ENCODE results near the gene PCDHGA1.

PCDHGA1 gene

DNA sequence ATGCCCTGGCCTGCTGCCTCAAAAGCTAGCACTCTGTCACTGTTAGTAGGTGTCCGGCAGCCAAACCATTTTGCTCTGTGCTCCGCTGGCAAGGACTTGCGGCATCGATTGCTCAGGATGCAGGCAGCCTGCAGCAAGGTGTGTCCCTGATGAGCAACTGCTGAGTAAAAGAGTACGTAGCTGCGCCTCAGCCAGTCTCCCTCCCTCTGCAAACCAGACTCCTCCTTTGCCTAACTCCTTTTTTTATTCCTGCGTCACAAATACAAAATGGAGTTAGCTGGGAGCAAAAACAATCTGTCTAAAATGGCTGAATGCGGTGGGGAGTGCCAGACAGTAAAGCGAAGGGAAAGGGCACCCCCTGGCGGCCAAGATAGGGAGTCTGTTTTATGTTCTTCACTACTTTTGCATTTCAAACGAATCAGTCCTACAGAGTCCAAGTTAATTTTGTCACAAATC lies 227.4 kb downstream of the PCDHGA1 start:
- peak overlapping the region; percentile 37 for H2AFZ ChIP-seq (ENCODE audit: low read length, unreplicated experiment)
- peaks cover 24% of the 10 kb centered on the region for H3K4me1 ChIP-seq (ENCODE audit: control insufficient read depth, insufficient read depth, low read length, unreplicated experiment)
- no peaks in the 10 kb centered on the region for H3K27me3 ChIP-seq (ENCODE audit: insufficient read depth, low read length)
- no peaks in the 10 kb centered on the region for H3K36me3 ChIP-seq (ENCODE audit: insufficient read depth, low read length)
- no peaks in the 10 kb centered on the region for H3K79me2 ChIP-seq (ENCODE audit: control insufficient read depth, insufficient read depth, low read length, unreplicated experiment)
- peak overlapping the region; percentile 60 for H3K27ac ChIP-seq (ENCODE audit: low read depth, low read length)
- H3K4me3 ChIP-seq (ENCODE audit: low read depth, low read length) = peak overlapping the region; percentile 16; the same call in 1 of the 2 replicates

DNA sequence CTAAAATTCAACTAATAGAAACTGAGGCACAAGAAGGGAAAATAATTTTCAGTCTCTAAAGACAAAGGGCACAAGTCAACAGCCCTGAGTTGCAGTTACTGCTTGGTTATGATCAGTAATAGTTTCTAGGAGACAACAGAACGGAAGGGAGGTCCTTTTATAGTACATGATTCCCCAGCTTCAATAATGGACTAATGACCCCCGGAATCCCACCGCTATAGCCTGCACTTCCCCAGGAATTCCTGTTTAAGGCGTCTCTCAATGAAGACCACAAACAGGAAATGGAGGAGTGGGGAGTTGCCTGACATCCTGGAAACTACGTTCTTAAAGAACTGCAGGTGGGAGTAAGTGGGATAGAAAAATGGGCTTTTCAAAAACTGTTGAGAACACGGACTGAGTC lies 227.8 kb downstream of the PCDHGA1 start:
- Histone ChIP-seq H3K27me3 (ENCODE audit: insufficient read depth, low read length) (no peaks in the 10 kb centered on the region), H3K27ac (ENCODE audit: low read depth, low read length) (peak overlapping the region; percentile 60), H3K4me1 (ENCODE audit: control insufficient read depth, insufficient read depth, low read length, unreplicated experiment) (peaks cover 24% of the 10 kb centered on the region), H3K36me3 (ENCODE audit: insufficient read depth, low read length) (peaks cover 3% of the 10 kb centered on the region; the same call in 1 of the 2 replicates), H3K79me2 (ENCODE audit: control insufficient read depth, insufficient read depth, low read length, unreplicated experiment) (no peaks in the 10 kb centered on the region), H2AFZ (ENCODE audit: low read length, unreplicated experiment) (peak overlapping the region; percentile 35), H3K4me3 (ENCODE audit: low read depth, low read length) (peak overlapping the region; percentile 16; the same call in 1 of the 2 replicates)

DNA sequence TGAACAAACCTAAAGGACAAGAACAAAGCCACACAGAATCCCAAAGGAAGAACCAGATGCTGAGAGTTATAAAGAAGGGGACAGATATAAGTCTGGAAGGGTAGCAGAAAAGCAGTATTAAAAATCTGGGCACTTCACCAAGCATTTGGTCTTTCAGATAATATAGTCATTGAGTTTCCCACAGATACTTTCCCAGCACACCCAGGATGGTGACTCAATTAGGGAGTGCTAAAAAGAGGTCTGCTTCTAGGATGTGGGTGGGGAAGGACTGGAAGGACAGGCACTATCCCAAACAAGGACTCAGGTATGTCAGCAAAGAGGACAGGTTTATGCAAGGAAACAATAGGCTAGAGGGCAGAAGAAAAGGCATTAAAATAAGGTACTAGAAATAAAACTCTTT lies 229.1 kb downstream of the PCDHGA1 start:
- H3K27ac ChIP-seq (ENCODE audit: low read depth, low read length) = peak overlapping the region; percentile 79
- H3K4me1 ChIP-seq (ENCODE audit: control insufficient read depth, insufficient read depth, low read length, unreplicated experiment) = peaks cover 26% of the 10 kb centered on the region
- H3K4me3 ChIP-seq (ENCODE audit: low read depth, low read length) = no peak overlapping the region
- H3K27me3 ChIP-seq (ENCODE audit: insufficient read depth, low read length) = no peaks in the 10 kb centered on the region
- H2AFZ ChIP-seq (ENCODE audit: low read length, unreplicated experiment) = no peak overlapping the region
- peaks cover 4% of the 10 kb centered on the region for H3K36me3 ChIP-seq (ENCODE audit: insufficient read depth, low read length)
- no peaks in the 10 kb centered on the region for H3K79me2 ChIP-seq (ENCODE audit: control insufficient read depth, insufficient read depth, low read length, unreplicated experiment)

DNA sequence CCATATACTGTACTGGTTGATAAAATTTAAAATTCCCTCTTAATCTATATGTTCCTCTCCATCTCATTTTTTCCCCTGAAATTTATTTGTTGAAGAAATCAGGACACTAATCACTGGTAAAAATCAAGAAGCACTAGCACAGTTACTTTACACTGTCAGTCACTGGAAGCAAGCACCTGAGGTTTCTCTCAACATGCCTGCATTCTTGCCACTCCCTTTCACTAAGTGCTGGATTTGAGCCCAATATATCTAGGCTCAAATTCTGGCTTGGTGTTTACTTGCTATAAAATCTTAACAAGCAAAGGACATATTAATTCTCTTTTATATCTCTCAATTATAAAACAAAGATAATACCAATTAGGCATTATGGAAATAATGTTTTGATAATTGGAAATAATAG lies 229.8 kb downstream of the PCDHGA1 start:
- Histone ChIP-seq H3K4me1 (ENCODE audit: control insufficient read depth, insufficient read depth, low read length, unreplicated experiment) (peaks cover 31% of the 10 kb centered on the region), H3K27me3 (ENCODE audit: insufficient read depth, low read length) (no peaks in the 10 kb centered on the region), H3K27ac (ENCODE audit: low read depth, low read length) (peak overlapping the region; percentile 79), H3K4me3 (ENCODE audit: low read depth, low read length) (peak overlapping the region; percentile 16; the same call in 1 of the 2 replicates), H3K36me3 (ENCODE audit: insufficient read depth, low read length) (peaks cover 6% of the 10 kb centered on the region), H2AFZ (ENCODE audit: low read length, unreplicated experiment) (no peak overlapping the region), H3K79me2 (ENCODE audit: control insufficient read depth, insufficient read depth, low read length, unreplicated experiment) (no peaks in the 10 kb centered on the region)

DNA sequence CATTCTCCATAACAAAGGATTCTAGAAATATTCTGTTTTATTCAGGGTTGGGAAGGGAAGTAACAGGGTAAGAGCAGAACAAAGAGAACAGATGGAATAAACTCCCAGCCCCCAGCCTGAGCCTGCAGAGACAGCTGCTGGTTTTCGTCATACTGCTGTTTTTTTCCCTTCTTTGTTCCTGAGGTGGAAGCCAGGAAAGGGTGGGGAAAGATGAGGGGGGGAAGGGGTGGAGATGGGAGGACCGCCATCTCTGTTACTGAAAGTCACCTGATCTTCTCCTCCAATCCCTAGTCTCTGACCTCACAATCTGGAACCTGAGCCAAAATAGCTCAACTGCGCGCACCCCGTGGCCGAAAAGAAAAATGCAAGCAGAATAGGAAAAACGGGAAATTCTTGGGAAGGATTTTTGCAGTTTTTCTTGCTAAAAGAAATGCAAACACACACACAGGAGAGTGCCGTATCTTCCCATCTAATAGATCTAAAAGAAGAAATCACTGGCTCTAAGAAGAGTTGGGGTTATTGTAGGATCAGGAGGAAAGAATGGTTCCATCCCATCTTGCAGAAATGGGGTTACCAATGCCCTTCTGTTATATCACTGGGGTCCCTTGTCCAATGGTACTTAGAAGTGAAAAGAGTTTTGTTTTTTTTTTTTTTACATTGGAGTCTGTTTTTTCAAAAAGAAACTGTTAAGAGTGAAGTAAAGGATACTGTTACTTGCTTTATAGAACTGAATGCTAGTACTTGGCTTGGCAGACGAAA lies 230.6 kb downstream of the PCDHGA1 start:
- Histone ChIP-seq H2AFZ (ENCODE audit: low read length, unreplicated experiment) (peak overlapping the region; percentile 11), H3K79me2 (ENCODE audit: control insufficient read depth, insufficient read depth, low read length, unreplicated experiment) (no peaks in the 10 kb centered on the region), H3K27ac (ENCODE audit: low read depth, low read length) (peak overlapping the region; percentile 79), H3K4me3 (ENCODE audit: low read depth, low read length) (peak overlapping the region; percentile 16; the same call in 1 of the 2 replicates), H3K4me1 (ENCODE audit: control insufficient read depth, insufficient read depth, low read length, unreplicated experiment) (peaks cover 36% of the 10 kb centered on the region), H3K36me3 (ENCODE audit: insufficient read depth, low read length) (peaks cover 6% of the 10 kb centered on the region), H3K27me3 (ENCODE audit: insufficient read depth, low read length) (no peaks in the 10 kb centered on the region)
